ENCODE results near the gene RANGRF. TPM values are rescaled to one million over a fixed set of nuclear protein-coding genes. Genes with fewer than 3 reads are reported as not detected.
A peak's percentile ranks its signal among the peaks of the same experiment; 100 is the strongest.

Gene RANGRF
- total and polyA plus RNA-seq, 2 donors (not counting 1 experiment from before 2014, with no cell fraction given): 48.8 to 83.2 TPM

DNA sequence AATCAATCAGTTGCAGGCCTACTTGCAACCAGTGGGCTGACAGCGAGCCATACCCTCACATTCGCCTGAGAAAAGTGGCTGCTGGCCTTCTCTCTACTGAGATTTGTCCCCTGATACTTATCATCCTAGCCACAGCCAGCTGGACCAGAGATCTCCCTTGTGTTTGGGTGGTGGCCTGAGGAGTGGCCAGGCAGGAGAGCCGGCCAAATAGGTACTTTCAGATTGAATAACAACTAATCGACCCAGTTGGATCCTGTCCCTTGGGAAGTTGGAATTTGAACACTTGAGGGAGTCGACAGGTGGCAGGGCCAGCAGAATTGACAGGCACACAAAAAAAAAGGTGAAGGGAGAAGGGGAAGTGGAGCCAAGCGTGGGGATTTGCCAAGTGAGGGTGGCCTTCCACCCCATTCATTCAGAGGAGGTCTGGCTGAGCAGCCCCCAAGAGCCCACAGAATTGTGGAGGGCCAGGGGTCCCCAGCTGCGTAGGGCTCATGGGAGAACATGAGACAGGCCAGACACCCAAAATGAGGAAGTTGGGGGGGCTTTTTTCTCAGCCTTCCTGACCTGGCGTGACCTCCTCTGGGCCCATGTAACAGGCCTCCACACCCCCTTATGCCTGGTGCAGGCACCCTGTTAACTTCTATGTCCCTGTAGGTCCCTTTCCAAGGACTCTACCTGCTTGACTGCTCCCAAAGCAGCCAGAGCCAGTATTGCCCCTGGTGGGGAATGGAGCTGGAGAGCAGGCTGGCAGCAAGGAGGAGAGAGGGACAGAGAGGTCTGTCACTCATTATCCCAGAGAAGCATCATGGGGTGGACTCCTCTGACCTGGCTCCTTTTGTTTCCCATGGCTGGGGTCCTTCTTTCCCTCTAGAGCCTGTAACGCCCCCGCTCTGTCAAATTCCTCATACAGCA, 2.9 kb upstream of the RANGRF start:
- Histone ChIP-seq H3K9me3 (ENCODE audit: control extremely low read depth in 1 of 3, control insufficient read depth in 2 of 3, insufficient read depth in 1 of 3, low read length in 2 of 3) (no peaks in the 10 kb centered on the region), H3K36me3 (replicated peaks in 1 of 2; ENCODE audit: control extremely low read depth in 1 of 2, control insufficient read depth in 1 of 2, extremely low read depth in 1 of 2, insufficient read depth in 2 of 2, low read length in 1 of 2) (peaks cover 2 to 5% of the 10 kb centered on the region in 2 experiments), H3K27me3 (replicated peaks in 1 of 4; ENCODE audit: control extremely low read depth in 1 of 4, control insufficient read depth in 3 of 4, insufficient read depth in 4 of 4, low read length in 3 of 4) (no peaks in the 10 kb centered on the region), H3K4me3 (ENCODE audit: control extremely low read depth in 1 of 5, extremely low read depth in 1 of 5, insufficient read depth in 1 of 5, low read depth in 2 of 5, low read length in 4 of 5) (no peak overlapping the region), H4K20me1 (ENCODE audit: control insufficient read depth, insufficient read depth, low read length, poor library complexity, severe bottlenecking) (peaks cover 4% of the 10 kb centered on the region), H3K79me2 (ENCODE audit: control insufficient read depth, insufficient read depth, low read length) (peaks cover 19% of the 10 kb centered on the region), H3K9ac (ENCODE audit: low read length) (no peak overlapping the region), H3K4me2 (replicated peaks; ENCODE audit: low read depth, low read length, poor library complexity, severe bottlenecking) (no peak overlapping the region), H3K4me1 (ENCODE audit: control insufficient read depth in 2 of 2, insufficient read depth in 2 of 2, low read length in 2 of 2) (peaks cover 22 to 24% of the 10 kb centered on the region in 2 donors), H3K27ac (ENCODE audit: low read length in 2 of 2) (peak overlapping the region in 1 of 2 donors; percentile 17), H2AFZ (ENCODE audit: insufficient read depth, low read depth, low read length, poor library complexity, severe bottlenecking) (peak overlapping the region; percentile 24)
- Mint-ChIP-seq H3K27me3 (no peaks in the 10 kb centered on the region), H3K4me3 (no peak overlapping the region), H3K27ac (peak overlapping the region; percentile 47), H3K9me3 (ENCODE audit: insufficient read depth) (no peaks in the 10 kb centered on the region), H3K4me1 (peaks cover 38% of the 10 kb centered on the region)
- ChIA-PET CTCF (interaction anchor here (1.0 kb wide), 1 partner anchor 96 kb away, joined by 3 read pairs; no protein-coding TSS in a partner anchor), POLR2A (interaction anchor here (0.6 kb wide), 2 partner anchors 30 to 100 kb away, joined by 3 read pairs; no protein-coding TSS in a partner anchor)
- TF ChIP-seq EZH2 (IDR thresholded peaks at IDR 0.05; ENCODE audit: borderline replicate concordance, insufficient read depth, low read depth, low read length, poor library complexity, severe bottlenecking): no peak
- TF ChIP-seq, protein P1, sequence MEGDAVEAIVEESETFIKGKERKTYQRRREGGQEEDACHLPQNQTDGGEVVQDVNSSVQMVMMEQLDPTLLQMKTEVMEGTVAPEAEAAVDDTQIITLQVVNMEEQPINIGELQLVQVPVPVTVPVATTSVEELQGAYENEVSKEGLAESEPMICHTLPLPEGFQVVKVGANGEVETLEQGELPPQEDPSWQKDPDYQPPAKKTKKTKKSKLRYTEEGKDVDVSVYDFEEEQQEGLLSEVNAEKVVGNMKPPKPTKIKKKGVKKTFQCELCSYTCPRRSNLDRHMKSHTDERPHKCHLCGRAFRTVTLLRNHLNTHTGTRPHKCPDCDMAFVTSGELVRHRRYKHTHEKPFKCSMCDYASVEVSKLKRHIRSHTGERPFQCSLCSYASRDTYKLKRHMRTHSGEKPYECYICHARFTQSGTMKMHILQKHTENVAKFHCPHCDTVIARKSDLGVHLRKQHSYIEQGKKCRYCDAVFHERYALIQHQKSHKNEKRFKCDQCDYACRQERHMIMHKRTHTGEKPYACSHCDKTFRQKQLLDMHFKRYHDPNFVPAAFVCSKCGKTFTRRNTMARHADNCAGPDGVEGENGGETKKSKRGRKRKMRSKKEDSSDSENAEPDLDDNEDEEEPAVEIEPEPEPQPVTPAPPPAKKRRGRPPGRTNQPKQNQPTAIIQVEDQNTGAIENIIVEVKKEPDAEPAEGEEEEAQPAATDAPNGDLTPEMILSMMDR (IDR thresholded peaks at IDR 0.05): no peak
- DNase-seq (peak; percentile 53), ATAC-seq (ENCODE audit: low read depth) (no peak)
- intact Hi-C loops (cut with micrococcal nuclease): no loop called here
- 46% methylated on average over 5 of the region's 10 CpGs for WGBS (ENCODE audit: insufficient coverage)

Data from B cell (primary cell).